IMR-90 (cell line): ENCODE measurements around the gene MEF2C. TPM values are rescaled to one million over a fixed set of nuclear protein-coding genes. Genes with fewer than 3 reads are reported as not detected.

ENCODE experiments used
- CTCF ChIP-seq: conservative IDR thresholded peaks from 2 replicates; pipeline ENCODE4 v1.5.1; 2012; ENCODE audit warnings: mild to moderate bottlenecking, low read depth, low read length, improper control_type of control experiment
- polyA plus RNA-seq, 3 experiments: library from polyadenylated mRNA; depleted of rRNA; stranded (reverse); fragments of >200 nt; gene quantifications; 2 replicates each; pipeline ENCODE4 v1.2.3, GENCODE V29; 2012; ENCODE audit warnings: low replicate concordance in 1 of 3
- total RNA-seq: library from RNA; depleted of rRNA; stranded (reverse); fragments of >200 nt; gene quantifications from 2 replicates; pipeline ENCODE4 v1.2.3, GENCODE V29; 2012

The MEF2C gene
- total and polyA plus RNA-seq, 2 of the 4 experiments (the other 2 are of a cell fraction), result 1.5 to 6.8 TPM

GRCh38 chr5:88890070-88890781, 7.2 kb upstream of the MEF2C start (continued):
- no peak for TF ChIP-seq CTCF
